H4 (cell line): ENCODE results near the gene FAM193B. TPM values are rescaled to one million over a fixed set of nuclear protein-coding genes. Genes with fewer than 3 reads are reported as not detected.
A peak's percentile ranks its signal among the peaks of the same experiment; 100 is the strongest.

ENCODE experiments used
- DNase-seq: peaks from one replicate; pipeline ENCODE4 v3.0.0-alpha.2; 2015; ENCODE audit warnings: low spot score
- total RNA-seq: library from RNA; depleted of rRNA; stranded (reverse); fragments of >200 nt; shearing (Covaris generic); gene quantifications from 2 replicates; pipeline ENCODE4 v1.2.3, GENCODE V29; 2014; rRNA removed

FAM193B gene
- total RNA-seq: 7.5 and 14.5 TPM in 2 replicates

DNA sequence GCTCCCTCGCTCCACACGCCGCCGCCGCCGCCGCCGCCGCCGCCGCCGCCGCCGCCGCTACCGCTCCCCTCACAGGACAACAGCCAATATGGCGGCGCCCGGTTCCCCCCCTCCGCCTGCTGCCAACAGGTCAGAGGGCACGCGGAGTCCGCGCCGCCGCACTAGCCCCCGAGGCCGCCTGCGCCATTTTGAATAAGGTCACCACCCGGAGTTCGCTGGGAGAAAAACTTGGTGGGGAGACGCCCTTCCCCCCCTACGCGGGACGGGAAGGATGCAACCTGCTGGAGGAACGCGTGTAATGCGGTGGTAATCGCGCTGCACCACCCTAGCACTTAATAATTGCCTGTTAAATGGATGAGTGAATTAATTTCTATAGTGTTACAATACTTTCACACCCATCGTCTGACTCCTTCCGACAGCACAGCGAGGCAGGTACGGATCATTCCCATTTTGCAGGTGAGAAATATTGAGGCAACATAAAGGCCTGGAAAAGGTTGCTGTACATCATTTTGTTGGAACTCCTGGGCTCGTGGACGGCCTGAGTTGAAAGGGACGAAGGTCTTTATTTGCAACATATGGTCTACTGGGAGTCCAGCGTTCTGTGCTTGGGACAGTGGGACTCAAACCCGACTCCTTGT is at the start of gene FAM193B:
FAM193B (minus strand) TSS at position 90 of the 638 bp plus-strand sequence. CDS start 105 bp downstream, outside the sequence.
- peak; percentile 91 for DNase-seq

DNA sequence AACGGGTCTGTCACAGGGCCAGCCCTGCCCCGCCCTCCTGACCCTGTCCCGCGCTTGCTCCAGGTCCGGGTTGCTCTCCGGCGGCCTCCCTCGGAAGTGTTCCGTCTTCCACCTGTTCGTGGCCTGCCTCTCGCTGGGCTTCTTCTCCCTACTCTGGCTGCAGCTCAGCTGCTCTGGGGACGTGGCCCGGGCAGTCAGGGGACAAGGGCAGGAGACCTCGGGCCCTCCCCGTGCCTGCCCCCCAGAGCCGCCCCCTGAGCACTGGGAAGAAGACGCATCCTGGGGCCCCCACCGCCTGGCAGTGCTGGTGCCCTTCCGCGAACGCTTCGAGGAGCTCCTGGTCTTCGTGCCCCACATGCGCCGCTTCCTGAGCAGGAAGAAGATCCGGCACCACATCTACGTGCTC is 49.8 kb upstream of the FAM193B start:
- DNase-seq: no peak

DNA sequence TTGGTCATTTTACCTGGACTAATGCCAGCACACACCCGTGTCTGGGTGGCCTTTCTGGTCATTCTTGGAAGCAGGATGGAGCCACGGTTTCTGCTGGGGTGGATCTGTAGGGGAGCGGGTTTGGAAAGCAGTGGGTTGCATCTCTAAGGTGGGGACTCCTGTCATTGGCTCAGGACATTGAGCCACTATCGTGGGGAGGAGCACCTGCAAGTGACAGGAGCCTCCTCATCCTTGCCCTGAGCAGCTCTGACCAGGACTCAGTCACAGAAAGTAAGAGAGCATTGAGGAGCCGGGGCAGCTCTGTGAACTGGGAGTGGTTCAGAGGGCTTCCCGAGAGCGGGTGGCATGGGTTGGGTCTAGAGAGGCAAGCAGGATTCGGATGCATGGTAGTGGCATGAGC is 49.3 kb upstream of the FAM193B start:
- no peak for DNase-seq

GRCh38 chr5:177602458-177602830 is 48.1 kb upstream of the FAM193B start:
- no peak for DNase-seq

DNA sequence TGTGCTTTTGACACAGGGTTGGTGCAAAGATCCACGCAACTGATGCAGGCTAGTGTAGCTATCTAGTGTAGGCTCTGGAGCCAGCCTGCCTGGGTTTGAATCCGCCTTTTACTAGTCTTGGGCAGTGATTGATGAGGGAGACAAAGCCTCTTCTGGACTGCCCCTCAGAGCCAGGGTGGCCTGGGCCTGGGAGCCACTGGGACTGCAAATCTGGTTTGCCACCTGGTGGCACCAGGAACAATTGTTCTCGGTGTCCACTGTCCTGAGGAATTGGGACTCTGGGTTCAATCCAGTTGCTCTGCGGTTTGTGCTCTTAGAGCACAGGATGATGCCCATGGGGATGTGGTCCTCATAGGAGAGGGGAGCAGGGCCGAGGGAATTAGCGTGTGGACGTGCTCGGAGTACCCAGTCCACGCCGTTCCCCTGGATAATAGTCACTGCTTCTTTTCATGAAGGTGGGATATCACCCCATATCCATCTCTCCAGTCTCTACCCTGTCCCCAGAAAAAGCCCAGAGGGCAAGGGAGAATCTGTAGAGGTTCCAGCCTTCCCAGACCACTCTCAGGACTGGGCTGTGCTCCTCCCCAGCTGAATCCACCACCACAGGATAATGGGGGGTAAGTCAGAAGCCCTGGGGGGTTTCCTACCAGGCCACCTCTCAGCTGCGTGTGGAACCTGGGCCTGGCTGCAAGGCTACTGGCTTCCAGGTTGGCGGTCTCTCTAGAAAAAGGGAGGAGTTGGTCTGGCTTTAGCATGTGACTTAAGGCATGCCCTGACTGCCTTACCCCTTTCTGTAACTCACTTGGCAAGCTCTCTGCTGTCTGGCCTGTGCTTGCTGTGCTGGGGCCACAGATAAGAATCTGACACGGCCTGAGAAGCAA is 47.5 kb upstream of the FAM193B start:
- no peak for DNase-seq

DNA sequence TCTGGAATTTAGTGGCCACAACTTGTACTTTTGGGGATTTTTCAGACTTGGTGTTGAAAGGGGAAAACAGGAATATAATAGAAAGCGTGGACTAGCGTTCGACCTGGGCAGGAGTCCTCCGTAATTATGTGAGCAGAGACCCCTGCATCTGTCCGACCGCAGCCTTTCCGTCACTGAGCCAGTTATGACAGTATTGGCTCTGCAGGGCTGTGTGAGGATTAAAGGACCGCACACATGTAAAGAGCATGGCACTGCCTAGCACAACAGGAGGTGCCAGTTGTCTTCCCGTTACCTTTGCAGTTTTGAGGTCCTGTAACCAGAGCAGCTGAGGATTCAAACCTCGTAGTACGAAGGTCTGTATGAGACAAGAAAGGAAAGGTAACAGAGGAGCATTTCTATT is 46.8 kb upstream of the FAM193B start:
- no peak for DNase-seq

- DNase-seq: no peak
Measured at GRCh38 chr5:177600508-177601018, 46.2 kb upstream of the FAM193B start.

GRCh38 chr5:177599731-177600507 is 45.6 kb upstream of the FAM193B start, which contains the start of gene B4GALT7:
Gene B4GALT7 (plus strand): TSS chr5:177600132. CDS start chr5:177600211, 79 bp downstream.
- DNase-seq: peak; percentile 69

DNA sequence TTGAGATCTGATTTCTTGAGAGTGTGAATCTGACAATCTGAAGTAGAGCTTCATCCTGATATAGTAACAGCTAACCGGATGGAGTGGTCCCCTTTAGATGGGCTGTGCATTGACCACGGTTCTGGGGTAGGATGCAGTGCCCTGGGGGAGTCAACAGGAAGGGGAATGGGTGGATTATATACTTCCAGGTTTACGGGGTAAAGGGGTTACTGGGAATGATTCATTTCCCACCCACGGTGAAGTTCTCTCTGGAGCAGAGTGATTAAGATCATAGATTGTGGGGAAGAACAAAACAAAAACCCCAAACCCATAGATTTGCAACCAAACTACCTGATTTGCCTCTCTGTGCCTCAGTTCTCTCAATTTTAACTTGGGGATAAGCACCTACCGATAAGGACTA is 44.1 kb upstream of the FAM193B start:
- DNase-seq: no peak

- no peak for DNase-seq
Measured at GRCh38 chr5:177596775-177597238, 42.4 kb upstream of the FAM193B start.

DNA sequence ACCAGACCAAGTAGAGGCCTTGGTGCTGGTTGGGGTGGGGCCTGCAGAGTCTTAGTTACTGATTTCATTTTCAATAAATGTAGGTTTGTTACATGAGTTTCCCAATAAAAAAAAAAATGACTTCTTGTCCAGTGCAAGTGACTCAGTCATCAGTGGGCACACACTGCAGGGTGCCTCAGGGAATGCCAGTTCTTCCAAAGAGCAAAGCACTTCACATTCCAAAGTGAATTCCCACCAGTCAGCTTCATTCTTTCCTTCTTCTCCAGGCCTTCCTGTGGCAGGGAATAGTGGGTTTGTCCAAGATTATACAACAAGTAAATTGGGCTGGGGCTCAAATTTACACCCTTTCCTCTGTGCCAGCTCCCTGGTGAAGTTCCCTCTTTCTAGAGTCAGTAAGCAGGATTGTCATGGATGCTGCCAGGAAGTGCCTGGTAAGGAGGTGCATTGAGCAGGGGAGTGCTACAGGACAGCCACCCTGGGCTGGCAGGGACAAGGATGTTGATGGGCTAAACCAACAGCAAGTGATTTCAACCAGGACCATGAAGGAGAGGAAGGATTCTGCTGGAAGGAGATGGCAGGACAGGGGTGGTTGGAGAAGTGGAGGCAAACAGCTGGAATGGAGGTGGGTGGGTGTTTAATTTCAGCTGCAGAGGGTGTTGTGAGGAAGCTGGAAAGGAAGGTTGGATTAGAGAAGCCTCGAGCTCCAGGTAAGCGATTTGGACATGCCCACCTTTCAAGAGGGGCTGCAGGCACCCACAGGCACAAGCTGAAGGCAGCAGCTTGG is 41.8 kb upstream of the FAM193B start:
- DNase-seq: no peak

- no peak for DNase-seq
Measured at GRCh38 chr5:177595026-177595585, 40.7 kb upstream of the FAM193B start.

DNA sequence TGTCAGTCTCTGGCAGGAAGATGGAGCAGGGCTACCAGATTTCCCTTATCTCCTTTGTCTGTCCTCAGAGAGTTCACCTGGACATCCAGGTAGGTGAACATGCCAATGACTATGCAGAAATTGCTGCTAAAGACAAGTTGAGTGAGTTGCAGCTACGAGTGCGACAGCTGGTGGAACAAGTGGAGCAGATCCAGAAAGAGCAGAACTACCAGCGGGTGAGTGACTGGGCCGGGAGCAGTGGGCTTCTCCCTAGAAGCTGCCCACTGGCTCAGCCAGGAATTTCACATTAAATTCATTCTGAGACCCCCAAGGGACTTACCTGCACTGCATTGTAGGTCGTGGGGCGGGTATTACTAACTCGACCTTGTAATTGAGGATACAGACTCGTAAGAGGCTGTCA is 39.7 kb upstream of the FAM193B start:
- DNase-seq: no peak

DNA sequence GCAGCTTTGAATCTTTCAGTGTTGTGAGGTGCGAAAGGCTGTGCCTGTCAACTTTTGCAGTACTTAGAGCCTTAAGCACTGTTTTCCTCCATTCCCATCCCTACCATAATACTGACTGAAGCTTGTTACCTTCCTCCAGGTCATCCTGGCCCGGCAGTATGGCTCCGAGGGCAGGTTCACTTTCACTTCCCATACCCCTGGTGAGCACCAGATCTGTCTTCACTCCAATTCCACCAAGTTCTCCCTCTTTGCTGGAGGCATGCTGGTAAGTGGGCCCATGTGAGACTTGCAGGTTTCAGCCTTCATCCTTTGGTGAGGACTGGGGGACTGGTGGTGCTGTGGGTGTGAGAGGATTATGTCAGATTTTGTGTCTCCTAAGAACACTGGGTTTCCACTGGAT is 39.1 kb upstream of the FAM193B start:
- no peak for DNase-seq

- DNase-seq: no peak
Measured at GRCh38 chr5:177592905-177593304, 38.5 kb upstream of the FAM193B start.

- peak; percentile 85 for DNase-seq
Measured at GRCh38 chr5:177592010-177592834, 37.9 kb upstream of the FAM193B start, which contains the start of gene TMED9. Gene TMED9 (plus strand): TSS chr5:177592203. CDS start chr5:177592215, 12 bp downstream.

- no peak for DNase-seq
Measured at GRCh38 chr5:177591690-177592009, 37.3 kb upstream of the FAM193B start.

DNA sequence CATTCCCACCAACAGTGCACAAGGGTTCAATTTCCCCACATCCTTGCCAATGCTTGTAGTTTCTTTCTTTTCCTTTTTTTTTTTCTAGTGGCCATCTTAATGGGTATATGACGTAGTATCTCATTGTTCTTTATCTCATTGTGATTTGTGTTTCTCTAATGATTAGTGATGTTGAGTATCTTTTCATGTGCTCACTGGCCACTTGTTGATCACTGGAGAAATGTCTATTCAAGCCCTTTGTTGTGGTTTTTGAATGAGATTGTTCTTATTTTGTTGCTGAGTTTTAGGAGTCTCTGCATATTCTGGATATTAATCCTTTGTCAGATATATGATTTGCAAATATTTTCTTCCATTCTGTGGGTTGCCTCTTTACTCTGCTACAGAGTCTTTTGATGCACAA is 36.0 kb upstream of the FAM193B start:
- DNase-seq: no peak

DNA sequence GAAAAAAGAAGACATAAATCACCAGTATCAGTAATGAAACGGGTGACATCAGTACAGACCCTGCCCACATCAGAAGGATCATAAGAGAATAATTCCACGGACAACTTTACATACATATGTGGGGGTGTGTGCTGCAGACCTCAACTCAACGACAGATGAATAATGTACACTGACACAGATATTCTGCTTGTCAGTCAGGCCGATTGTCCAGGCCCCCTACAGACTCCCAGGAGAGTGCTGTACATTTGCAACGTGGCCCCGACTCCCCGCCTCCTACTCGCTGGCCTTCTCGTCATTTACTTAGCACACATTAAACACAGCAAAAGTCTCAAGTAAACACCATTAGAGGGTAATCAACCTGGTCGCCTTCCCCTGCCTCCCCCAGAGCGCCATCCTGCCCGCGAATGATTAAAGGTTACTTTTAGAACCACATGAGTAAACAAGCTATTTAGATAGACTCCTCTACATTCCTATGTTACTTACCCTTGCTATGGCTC is 34.1 kb upstream of the FAM193B start:
- no peak for DNase-seq

GRCh38 chr5:177578316-177578715 is 24.0 kb upstream of the FAM193B start:
- no peak for DNase-seq
